Choroid plexus epithelial cell (primary cell): ENCODE results near the gene FOXN1.

Source experiments
- DNase-seq: peaks from one replicate; pipeline ENCODE4 v3.0.0-alpha.2; 2010; ENCODE audit warnings: low read depth
- H3K4me3 ChIP-seq: 2 replicates; pipeline ENCODE4 v1.5.1; 2011; ENCODE audit warnings: low read depth, mild to moderate bottlenecking, control low read depth, low read length, moderate library complexity
- TF ChIP-seq, protein P1 (sequence below): conservative IDR thresholded peaks from 2 replicates; pipeline ENCODE4 v1.5.1; 2011; ENCODE audit warnings: low read depth, mild to moderate bottlenecking, control low read depth, inconsistent platforms, low read length, moderate library complexity

Gene FOXN1

DNA sequence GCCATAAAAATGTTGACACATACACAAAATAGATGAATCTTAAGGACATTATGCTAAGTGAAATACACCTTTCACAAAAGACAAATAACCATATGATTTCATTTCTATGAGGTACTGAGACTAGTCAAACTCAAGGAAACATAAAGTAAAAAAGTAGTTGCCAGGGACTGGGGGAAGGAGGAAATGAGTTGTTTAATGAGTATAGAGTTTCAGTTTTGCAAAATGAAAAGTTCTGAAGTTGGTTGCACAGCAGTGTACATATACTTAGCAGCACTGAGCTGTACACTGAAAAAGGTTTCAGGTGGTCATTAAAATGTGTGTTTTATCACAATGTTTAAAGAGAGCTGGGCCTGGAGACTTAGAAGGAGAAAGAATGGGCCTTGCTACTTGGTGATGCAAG is 37.4 kb upstream of the FOXN1 start:
- DNase-seq: no peak
- TF ChIP-seq, protein P1, sequence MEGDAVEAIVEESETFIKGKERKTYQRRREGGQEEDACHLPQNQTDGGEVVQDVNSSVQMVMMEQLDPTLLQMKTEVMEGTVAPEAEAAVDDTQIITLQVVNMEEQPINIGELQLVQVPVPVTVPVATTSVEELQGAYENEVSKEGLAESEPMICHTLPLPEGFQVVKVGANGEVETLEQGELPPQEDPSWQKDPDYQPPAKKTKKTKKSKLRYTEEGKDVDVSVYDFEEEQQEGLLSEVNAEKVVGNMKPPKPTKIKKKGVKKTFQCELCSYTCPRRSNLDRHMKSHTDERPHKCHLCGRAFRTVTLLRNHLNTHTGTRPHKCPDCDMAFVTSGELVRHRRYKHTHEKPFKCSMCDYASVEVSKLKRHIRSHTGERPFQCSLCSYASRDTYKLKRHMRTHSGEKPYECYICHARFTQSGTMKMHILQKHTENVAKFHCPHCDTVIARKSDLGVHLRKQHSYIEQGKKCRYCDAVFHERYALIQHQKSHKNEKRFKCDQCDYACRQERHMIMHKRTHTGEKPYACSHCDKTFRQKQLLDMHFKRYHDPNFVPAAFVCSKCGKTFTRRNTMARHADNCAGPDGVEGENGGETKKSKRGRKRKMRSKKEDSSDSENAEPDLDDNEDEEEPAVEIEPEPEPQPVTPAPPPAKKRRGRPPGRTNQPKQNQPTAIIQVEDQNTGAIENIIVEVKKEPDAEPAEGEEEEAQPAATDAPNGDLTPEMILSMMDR: no peak
- H3K4me3 ChIP-seq: no peak overlapping the region

DNA sequence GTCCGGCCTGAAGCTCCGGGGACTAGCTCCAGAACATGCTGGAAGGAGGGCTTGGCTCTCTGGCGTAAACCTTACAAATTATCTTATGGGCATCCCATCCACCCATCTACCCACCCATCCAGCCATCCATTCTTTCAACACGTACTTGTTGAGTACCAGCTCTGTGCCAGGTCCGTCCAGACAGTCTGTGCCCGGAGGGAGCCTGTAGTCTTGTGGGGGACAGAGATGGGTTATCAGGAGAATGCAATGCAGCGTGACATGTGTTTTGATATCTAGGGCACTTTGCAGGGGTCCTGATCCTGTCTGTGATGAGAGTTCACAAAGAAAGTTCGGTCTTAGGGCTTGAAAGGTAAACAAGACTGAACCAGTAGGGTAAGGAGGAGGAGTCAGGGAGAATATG is 36.8 kb upstream of the FOXN1 start:
- DNase-seq: no peak
- TF ChIP-seq, protein P1: no peak
- H3K4me3 ChIP-seq: no peak overlapping the region

DNA sequence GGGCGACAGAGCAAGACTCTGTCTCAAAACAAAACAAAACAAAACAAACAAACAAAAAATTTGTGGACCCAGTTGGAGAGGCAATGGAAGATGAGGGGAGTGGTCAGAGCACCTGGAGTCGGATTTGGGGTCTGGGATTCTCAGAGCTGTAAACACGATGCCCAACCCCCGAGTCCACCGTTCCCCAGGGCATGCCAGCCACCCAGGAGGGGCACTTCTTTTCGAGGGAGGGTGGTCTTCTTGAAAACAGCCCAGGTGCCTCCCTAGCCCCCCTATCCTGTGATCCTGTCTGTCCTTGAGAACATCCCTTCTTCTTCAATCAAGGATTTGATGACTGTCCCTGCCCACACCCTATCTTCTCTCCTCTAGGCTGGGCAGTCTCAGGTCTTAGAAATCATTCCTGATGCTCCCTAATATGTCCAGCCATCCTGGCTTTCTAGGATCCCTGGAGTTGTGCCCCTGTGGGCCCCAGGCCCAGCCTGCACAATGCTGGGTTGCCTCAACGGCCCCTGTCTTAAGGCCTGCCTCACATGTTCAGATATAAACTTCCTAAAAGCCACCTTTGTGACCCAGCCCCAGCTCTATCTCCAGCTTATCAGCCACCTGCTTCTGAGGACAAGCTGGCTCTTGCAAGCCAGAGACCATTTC is 35.8 kb upstream of the FOXN1 start:
- H3K4me3 ChIP-seq: no peak overlapping the region
- TF ChIP-seq, protein P1: no peak
- DNase-seq: no peak

DNA sequence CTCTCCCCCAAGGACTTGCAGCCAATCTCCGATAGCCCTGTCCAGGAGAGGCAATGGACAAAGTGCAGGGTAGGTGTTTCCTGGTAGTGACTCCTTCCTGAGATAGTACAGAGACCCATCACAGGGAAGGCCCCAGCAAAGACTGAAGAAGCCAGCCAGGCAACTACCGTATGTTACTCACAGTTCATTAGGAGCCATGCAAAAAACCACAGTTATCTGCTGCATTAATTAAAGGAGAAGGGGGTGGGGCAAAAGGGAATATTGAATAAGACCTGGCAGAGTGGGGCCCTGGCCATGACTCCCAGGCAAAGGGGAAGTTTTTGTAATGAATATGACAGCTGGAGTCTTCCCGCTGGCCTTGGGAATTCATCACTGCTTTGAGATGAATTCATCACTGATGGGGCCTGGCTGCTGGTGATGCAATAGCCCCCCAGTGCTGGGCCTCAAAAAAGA is 35.2 kb upstream of the FOXN1 start:
- no peak for DNase-seq
- no peak overlapping the region for H3K4me3 ChIP-seq
- TF ChIP-seq, protein P1: no peak

DNA sequence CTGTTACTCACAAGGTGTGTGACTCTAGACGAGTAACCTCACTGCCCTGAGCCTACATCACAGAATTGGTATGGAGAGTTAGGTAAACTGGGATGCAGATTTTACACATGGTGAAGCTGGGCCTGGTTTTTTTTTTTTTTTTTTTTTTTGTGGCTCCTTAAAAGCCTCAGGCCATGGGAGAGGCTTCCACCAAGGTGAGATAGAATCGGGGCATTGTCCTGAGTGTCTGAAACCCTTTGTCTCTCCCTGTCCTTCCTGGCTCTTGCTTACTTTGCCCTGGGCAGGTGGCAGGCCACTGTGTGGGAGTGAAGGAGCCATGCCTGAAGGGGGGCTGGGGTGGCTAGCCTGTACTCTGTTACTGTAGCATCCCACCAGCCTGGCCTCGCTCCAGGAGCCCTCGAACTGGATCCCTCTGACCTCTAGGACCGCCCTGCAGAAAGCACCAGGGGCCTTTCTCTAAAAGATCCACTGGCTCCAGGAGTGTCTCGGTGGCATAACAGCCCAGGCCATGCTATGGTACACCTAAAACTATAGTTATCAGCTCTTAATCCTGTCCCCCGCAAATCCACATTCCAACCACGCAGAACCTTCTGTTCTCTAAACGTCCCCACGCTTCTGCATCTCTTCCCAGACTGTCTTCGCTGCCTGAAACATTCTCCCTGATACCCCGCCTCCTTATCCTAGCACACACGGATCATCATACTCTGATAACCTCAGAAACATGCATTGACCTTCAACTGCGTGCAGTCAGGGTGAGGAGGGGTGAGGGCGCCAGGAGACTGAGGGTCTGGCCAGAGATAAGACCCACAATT is 34.4 kb upstream of the FOXN1 start:
- TF ChIP-seq, protein P1: no peak
- no peak overlapping the region for H3K4me3 ChIP-seq
- DNase-seq: no peak

DNA sequence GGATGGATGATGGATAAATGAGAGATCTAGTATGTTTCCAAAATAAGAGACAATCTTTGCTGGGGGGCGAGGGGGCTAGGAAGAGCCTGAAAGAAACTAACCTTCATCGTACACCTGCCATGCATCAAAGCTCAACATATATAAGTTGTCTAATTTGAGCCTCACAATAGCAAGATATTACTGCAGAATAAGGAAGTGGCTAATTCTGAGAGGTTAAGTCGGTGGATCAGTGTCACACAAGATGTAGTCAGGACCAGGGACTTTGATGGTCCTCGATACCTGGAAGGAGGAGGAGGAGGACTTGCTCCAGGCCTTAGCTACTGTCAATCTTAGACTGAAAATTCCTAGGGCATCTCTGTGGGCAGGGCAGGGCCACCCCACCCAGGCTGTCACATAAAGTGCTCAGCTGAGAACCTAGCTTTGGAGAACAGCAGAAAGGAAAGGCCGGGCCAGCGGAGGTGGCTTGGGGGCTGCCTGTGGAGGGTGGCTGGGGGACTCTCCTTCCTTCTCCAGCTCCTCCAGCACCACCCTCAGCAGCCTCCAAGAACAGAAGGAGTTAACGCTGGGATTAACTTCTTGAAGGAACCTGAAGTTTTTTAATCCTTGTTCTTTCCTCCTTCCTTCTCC is 33.2 kb upstream of the FOXN1 start:
- no peak for DNase-seq
- TF ChIP-seq, protein P1: no peak
- H3K4me3 ChIP-seq: no peak overlapping the region
